SJCRH30 (cell line): ENCODE data around the gene PLA2G15. TPM values are rescaled to one million over a fixed set of nuclear protein-coding genes. Genes with fewer than 3 reads are reported as not detected.

ENCODE experiments used
- DNase-seq, 2 experiments: peaks; one replicate each; pipeline ENCODE4 v3.0.0-alpha.2; 2015 to 2020
- H3K27ac ChIP-seq: fragments of 250-450 bp; sonication (Bioruptor Pico); 2 replicates; pipeline ENCODE4 v1.5.1; 2020; ENCODE audit warnings: mild to moderate bottlenecking, moderate library complexity
- H3K27me3 ChIP-seq: fragments of 250-450 bp; sonication (Bioruptor Pico); 2 replicates; pipeline ENCODE4 v1.5.1; 2020; ENCODE audit warnings: mild to moderate bottlenecking, moderate library complexity
- H3K36me3 ChIP-seq: fragments of 250-450 bp; sonication (Bioruptor Pico); 2 replicates; pipeline ENCODE4 v1.5.1; 2020; ENCODE audit warnings: mild to moderate bottlenecking, moderate library complexity
- H3K4me1 ChIP-seq: fragments of 250-450 bp; sonication (Bioruptor Pico); 2 replicates; pipeline ENCODE4 v1.5.1; 2020; ENCODE audit warnings: mild to moderate bottlenecking, moderate library complexity
- H3K4me3 ChIP-seq: fragments of 250-450 bp; sonication (Bioruptor Pico); 2 replicates; pipeline ENCODE4 v1.5.1; 2020; ENCODE audit warnings: mild to moderate bottlenecking, moderate library complexity
- H3K9me3 ChIP-seq: fragments of 250-450 bp; sonication (Bioruptor Pico); replicated peaks from 2 replicates; pipeline ENCODE4 v1.5.1; 2020; ENCODE audit warnings: mild to moderate bottlenecking, moderate library complexity
- total RNA-seq: library from RNA; depleted of rRNA; stranded (reverse); fragments of >200 nt; shearing (Covaris generic); gene quantifications from 2 replicates; pipeline ENCODE4 v1.2.3, GENCODE V29; 2014

The PLA2G15 gene
- total RNA-seq, 1 experiment from 2014 or later: 9.0 TPM

- no peak overlapping the region for H3K4me3 ChIP-seq
These were observed 27.5 kb downstream of the PLA2G15 start for GRCh38 chr16:68272507-68273209.

GRCh38 chr16:68273459-68273858 is 28.3 kb downstream of the PLA2G15 start:
- Histone ChIP-seq H3K4me3 (no peak overlapping the region), H3K27ac (no peak overlapping the region), H3K9me3 (no peaks in the 10 kb centered on the region), H3K27me3 (no peaks in the 10 kb centered on the region), H3K36me3 (0 out of 2 replicates have a peak, but pooled peaks cover 2% of the 10 kb centered on the region), H3K4me1 (peaks cover 11% of the 10 kb centered on the region)
- no peak for DNase-seq

More at GRCh38 chr16:68272507-68273209, 27.5 kb downstream of the PLA2G15 start:
- Histone ChIP-seq H3K27ac (no peak overlapping the region), H3K36me3 (0 out of 2 replicates have a peak, but pooled peaks cover 2% of the 10 kb centered on the region), H3K4me1 (peaks cover 11% of the 10 kb centered on the region), H3K9me3 (no peaks in the 10 kb centered on the region), H3K27me3 (no peaks in the 10 kb centered on the region)
- no peak for DNase-seq

GRCh38 chr16:68273896-68274295 is 28.7 kb downstream of the PLA2G15 start:
- Histone ChIP-seq H3K9me3 (no peaks in the 10 kb centered on the region), H3K27ac (no peak overlapping the region), H3K36me3 (0 out of 2 replicates have a peak, but pooled peaks cover 2% of the 10 kb centered on the region), H3K4me1 (peaks cover 11% of the 10 kb centered on the region), H3K27me3 (no peaks in the 10 kb centered on the region), H3K4me3 (no peak overlapping the region)
- DNase-seq: no peak

GRCh38 chr16:68274441-68274840 is 29.3 kb downstream of the PLA2G15 start:
- DNase-seq: no peak
- Histone ChIP-seq H3K27me3 (no peaks in the 10 kb centered on the region), H3K4me1 (peaks cover 11% of the 10 kb centered on the region), H3K4me3 (no peak overlapping the region), H3K9me3 (no peaks in the 10 kb centered on the region), H3K36me3 (0 out of 2 replicates have a peak, but pooled peaks cover 2% of the 10 kb centered on the region), H3K27ac (no peak overlapping the region)

GRCh38 chr16:68275611-68276191 is 30.5 kb downstream of the PLA2G15 start:
- H3K4me3 ChIP-seq: no peak overlapping the region
- DNase-seq: peak; percentile 48 to 73
- no peaks in the 10 kb centered on the region for H3K9me3 ChIP-seq
- peak overlapping the region; percentile 44; the same call in 1 of the 2 replicates for H3K27ac ChIP-seq
- no peaks in the 10 kb centered on the region for H3K27me3 ChIP-seq
- peaks cover 11% of the 10 kb centered on the region for H3K4me1 ChIP-seq
- H3K36me3 ChIP-seq: 0 out of 2 replicates have a peak, but pooled peaks cover 2% of the 10 kb centered on the region

GRCh38 chr16:68276223-68276622 is 31.1 kb downstream of the PLA2G15 start:
- no peaks in the 10 kb centered on the region for H3K9me3 ChIP-seq
- 0 out of 2 replicates have a peak, but pooled peaks cover 2% of the 10 kb centered on the region for H3K36me3 ChIP-seq
- H3K4me3 ChIP-seq: no peak overlapping the region
- peak overlapping the region; percentile 44; the same call in 1 of the 2 replicates for H3K27ac ChIP-seq
- H3K4me1 ChIP-seq: peaks cover 11% of the 10 kb centered on the region
- H3K27me3 ChIP-seq: no peaks in the 10 kb centered on the region
- DNase-seq: no peak

GRCh38 chr16:68279726-68280558 is 34.8 kb downstream of the PLA2G15 start:
- no peak overlapping the region for H3K4me3 ChIP-seq
- H3K4me1 ChIP-seq: peaks cover 11% of the 10 kb centered on the region
- no peak overlapping the region for H3K27ac ChIP-seq
- no peaks in the 10 kb centered on the region for H3K9me3 ChIP-seq
- H3K36me3 ChIP-seq: no peaks in the 10 kb centered on the region
- no peak for DNase-seq
- no peaks in the 10 kb centered on the region for H3K27me3 ChIP-seq

DNA sequence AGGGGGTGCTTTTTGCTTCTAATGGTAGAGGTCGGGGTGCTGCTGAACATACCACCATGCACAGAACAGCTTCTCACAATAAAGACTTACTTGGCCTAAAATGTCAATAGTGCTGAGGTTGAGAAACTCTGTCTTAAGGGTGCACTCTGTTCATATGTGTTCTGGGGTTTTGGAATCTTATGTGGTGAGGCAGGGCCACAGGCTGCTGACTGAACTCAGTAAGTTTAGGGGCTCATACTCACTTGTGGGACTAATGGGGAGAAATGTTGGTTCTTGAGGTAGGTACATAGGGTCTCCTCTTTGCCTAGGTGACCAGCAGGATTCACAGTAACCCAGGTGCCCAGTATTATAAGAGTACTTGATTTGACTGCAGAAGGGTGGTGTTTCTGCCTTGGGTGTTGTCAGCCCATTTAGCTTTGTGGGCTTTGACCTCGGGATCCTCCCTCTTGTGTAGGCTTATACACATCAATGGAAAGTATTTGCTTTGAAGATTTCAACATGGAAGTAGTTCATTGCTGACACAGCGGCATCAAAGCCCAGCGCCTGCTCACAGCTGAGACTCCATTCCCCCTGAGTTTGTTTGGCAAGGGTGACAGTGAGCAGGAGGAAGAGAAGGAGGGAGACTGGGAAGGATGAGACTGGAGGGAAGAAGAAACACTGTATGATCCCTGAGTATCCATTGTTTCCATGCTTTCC is 36.3 kb downstream of the PLA2G15 start:
- Histone ChIP-seq H3K27me3 (no peaks in the 10 kb centered on the region), H3K27ac (no peak overlapping the region), H3K4me3 (no peak overlapping the region), H3K9me3 (no peaks in the 10 kb centered on the region), H3K36me3 (no peaks in the 10 kb centered on the region), H3K4me1 (peaks cover under 1% of the 10 kb centered on the region)
- DNase-seq: no peak

DNA sequence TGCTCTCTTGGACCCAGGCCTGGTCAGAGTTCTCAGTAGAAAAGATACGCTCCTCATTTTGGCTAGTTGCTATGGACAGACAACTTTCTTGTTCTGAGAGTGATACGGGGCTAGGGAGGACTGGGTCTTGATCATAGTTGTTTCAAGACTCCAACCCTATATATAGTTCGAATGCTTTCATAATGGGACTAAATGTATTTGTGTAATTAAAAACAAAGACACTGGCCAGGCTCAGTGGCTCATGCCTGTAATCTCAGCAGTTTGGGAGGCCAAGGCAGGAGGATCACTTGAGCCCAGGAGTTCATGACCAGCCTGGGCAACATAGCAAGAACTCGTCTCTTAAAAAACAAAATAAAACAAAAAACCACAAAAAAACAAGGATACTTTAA is 36.9 kb downstream of the PLA2G15 start:
- no peak overlapping the region for H3K4me3 ChIP-seq
- H3K4me1 ChIP-seq: no peaks in the 10 kb centered on the region
- no peak for DNase-seq
- no peak overlapping the region for H3K27ac ChIP-seq
- no peaks in the 10 kb centered on the region for H3K27me3 ChIP-seq
- H3K9me3 ChIP-seq: no peaks in the 10 kb centered on the region
- no peaks in the 10 kb centered on the region for H3K36me3 ChIP-seq

DNA sequence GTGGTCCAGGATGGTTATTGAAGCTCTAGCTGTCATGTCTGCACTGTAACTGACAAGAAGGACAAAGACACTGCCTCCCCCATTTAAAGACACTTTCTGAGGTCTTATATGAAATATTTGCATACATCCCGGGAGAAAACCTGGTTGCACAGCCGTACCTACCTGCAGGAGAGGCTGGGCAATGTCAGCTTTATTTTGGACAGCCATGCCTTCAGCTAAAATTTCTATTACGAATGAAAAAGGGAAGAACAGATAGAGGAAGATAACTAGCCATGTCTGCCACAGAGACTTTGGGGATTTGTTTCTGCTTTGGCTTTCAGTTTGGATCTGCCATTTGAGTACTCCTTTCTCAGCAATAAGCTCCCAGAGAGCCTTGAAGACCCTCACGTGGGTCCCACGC is 38.2 kb downstream of the PLA2G15 start:
- no peaks in the 10 kb centered on the region for H3K9me3 ChIP-seq
- DNase-seq: no peak
- H3K36me3 ChIP-seq: no peaks in the 10 kb centered on the region
- H3K4me3 ChIP-seq: no peak overlapping the region
- H3K27me3 ChIP-seq: no peaks in the 10 kb centered on the region
- no peaks in the 10 kb centered on the region for H3K4me1 ChIP-seq
- no peak overlapping the region for H3K27ac ChIP-seq

DNA sequence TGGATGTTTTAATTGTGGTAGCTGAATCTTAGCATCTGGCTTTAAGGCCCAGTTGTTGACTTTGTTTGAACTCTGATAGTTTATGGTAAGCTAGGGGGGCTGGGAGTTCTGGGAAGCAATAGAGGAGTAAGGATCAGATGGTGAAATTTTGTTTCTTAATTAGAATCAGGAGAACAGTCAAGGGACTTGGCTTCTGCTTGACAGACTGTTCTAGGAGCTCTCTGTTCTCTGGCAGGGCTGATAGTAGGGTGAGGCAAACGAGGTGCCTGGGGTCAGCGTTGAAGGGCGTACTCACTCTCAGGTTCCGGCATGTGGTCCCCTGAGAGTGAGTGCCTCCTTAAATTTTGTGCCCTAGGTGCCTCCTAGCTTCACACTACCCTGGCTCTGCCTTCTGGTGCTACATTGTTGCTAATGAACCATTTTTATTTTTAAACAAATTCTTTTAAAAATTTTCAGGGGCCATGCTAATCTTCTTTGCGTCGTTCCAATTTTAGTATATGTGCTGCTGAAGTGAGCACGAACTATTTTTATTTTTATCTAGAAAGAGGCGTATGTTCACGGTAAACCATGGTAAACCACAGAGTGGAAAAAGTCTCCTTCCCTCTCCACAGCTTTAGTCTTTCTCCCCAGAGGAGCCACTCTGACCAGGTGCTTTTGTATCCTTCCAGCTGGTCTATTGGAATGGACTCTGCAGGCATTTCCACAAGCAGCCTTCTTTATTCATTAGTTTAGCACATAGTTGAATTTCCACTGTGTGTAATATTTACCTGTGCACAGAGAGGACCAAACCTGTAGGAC is 38.8 kb downstream of the PLA2G15 start:
- no peaks in the 10 kb centered on the region for H3K4me1 ChIP-seq
- H3K36me3 ChIP-seq: no peaks in the 10 kb centered on the region
- no peaks in the 10 kb centered on the region for H3K27me3 ChIP-seq
- no peak overlapping the region for H3K4me3 ChIP-seq
- no peak overlapping the region for H3K27ac ChIP-seq
- H3K9me3 ChIP-seq: no peaks in the 10 kb centered on the region
- DNase-seq: no peak

- Histone ChIP-seq H3K27me3 (no peaks in the 10 kb centered on the region), H3K36me3 (no peaks in the 10 kb centered on the region), H3K27ac (no peak overlapping the region), H3K9me3 (no peaks in the 10 kb centered on the region), H3K4me1 (no peaks in the 10 kb centered on the region), H3K4me3 (no peak overlapping the region)
- no peak for DNase-seq
These were observed 39.7 kb downstream of the PLA2G15 start for GRCh38 chr16:68284847-68285246.

- no peaks in the 10 kb centered on the region for H3K4me1 ChIP-seq
- H3K9me3 ChIP-seq: no peaks in the 10 kb centered on the region
- H3K27me3 ChIP-seq: no peaks in the 10 kb centered on the region
- no peak overlapping the region for H3K27ac ChIP-seq
- DNase-seq: no peak
- no peak overlapping the region for H3K4me3 ChIP-seq
- H3K36me3 ChIP-seq: no peaks in the 10 kb centered on the region
These were observed 40.5 kb downstream of the PLA2G15 start for GRCh38 chr16:68285683-68286082.
